Transverse colon (tissue), 4 donors: ENCODE results near the gene NOL3. TPM values are rescaled to one million over a fixed set of nuclear protein-coding genes. Genes with fewer than 3 reads are reported as not detected.

Source experiments
- DNase-seq: peaks from one replicate; pipeline ENCODE4 v3.0.0-alpha.2; 2019
- H3K27ac ChIP-seq, 4 donors: fragments of 200-600 bp; sonication (generic); 2 replicates each; pipeline ENCODE4 v1.5.1; 2016 to 2018; ENCODE audit warnings: inconsistent platforms in 4 of 4
- H3K27me3 ChIP-seq: fragments of 200-600 bp; sonication (generic); 2 replicates; pipeline ENCODE4 v1.5.1; 2017; ENCODE audit warnings: inconsistent platforms
- H3K36me3 ChIP-seq, 4 donors: fragments of 200-600 bp; sonication (generic); 2 replicates each; pipeline ENCODE4 v1.5.1; 2017 to 2019; ENCODE audit warnings: inconsistent platforms in 4 of 4
- H3K4me1 ChIP-seq, 4 donors: fragments of 200-600 bp; sonication (generic); 2 replicates each; pipeline ENCODE4 v1.5.1; 2017 to 2020; ENCODE audit warnings: inconsistent platforms in 4 of 4
- H3K4me3 ChIP-seq, 4 donors: fragments of 200-600 bp; sonication (generic); 1 replicate in 1 of 4; 2 replicates in 3 of 4; pipeline versions ENCODE4 v1.5.1 to v1.6.1; 2017 to 2019; ENCODE audit warnings: inconsistent platforms in 4 of 4
- H3K9me3 ChIP-seq, 2 donors: fragments of 200-600 bp; sonication (generic); 2 replicates each; pipeline ENCODE4 v1.5.1; 2017 to 2019; ENCODE audit warnings: inconsistent platforms in 2 of 2
- CTCF ChIP-seq, 5 experiments: fragments of 200-600 bp in 3 of 5; fragments of 450-650 bp in 2 of 5; sonication (generic) in 3 of 5; IDR thresholded peaks; 1 replicate in 2 of 5; 2 replicates in 3 of 5; pipeline ENCODE4 v1.5.1; 2016 to 2017; ENCODE audit warnings: antibody characterized with exemption in 5 of 5, inconsistent platforms in 3 of 5, mild to moderate bottlenecking in 2 of 5, moderate library complexity in 1 of 5
- EP300 ChIP-seq: sonication (generic); formaldehyde crosslinking; IDR thresholded peaks from one replicate; pipeline ENCODE4 v1.6.1; 2017; ENCODE audit warnings: antibody characterized with exemption, low read depth
- POLR2A ChIP-seq: fragments of 450-650 bp; IDR thresholded peaks from one replicate; pipeline ENCODE4 v1.6.1; 2016; ENCODE audit warnings: antibody characterized with exemption, mild to moderate bottlenecking, moderate library complexity
- POLR2AphosphoS5 ChIP-seq, 3 donors: sonication (generic); formaldehyde crosslinking; IDR thresholded peaks; one replicate each; pipeline ENCODE4 v1.6.1; 2016; ENCODE audit warnings: antibody characterized with exemption in 3 of 3
- WGBS, 2 donors: methylation state at CpG; one replicate each; pipeline ENCODE4 v1.1.5; 2018; ENCODE audit warnings: low coverage in 1 of 2; 5-methylcytosine and 5-hydroxymethylcytosine counted together
- in situ Hi-C, 4 donors: fragments of 200-750 bp; cut with MboI; loops; one replicate each; pipeline versions ENCODE4 v1.15.0 to v1.15.1; 2017; ENCODE audit warnings: low sequenced_read_pairs in 3 of 4, low pct_ligation_motif_present in 1 of 4, low pct_unique_long_range_greater_than_20kb in 1 of 4
- intact Hi-C: fragments of 100-400 bp; cut with DNase I; formaldehyde crosslinking; loops from one replicate; pipeline ENCODE4 v1.15.1; 2023; ENCODE audit warnings: low total_unique reads
- total RNA-seq, 4 donors: library from RNA; depleted of rRNA; stranded (reverse); fragments of >200 nt; gene quantifications; one replicate each; pipeline ENCODE4 v1.1.0, GENCODE V29; 2016

The NOL3 gene
- total RNA-seq, 4 donors from 2014 or later = 39.5 to 65.9 (median 41.2) TPM

- 99% methylated on average over 3 of the region's 3 CpGs; no CpG with 5 or more reads in 1 of the 2 donors for WGBS, 2 donors
- Histone ChIP-seq H3K4me3 (no peak overlapping the region), H3K36me3 (peaks cover 0 to 17% (median 7%) of the 10 kb centered on the region in 4 donors), H3K27ac (no peak overlapping the region), H3K9me3 (no peaks in the 10 kb centered on the region), H3K27me3 (no peaks in the 10 kb centered on the region), H3K4me1 (no peaks in the 10 kb centered on the region)
- DNase-seq = no peak
- in situ Hi-C loops (no loop called here), intact Hi-C loops (no loop called here)
- no peak for TF ChIP-seq CTCF (IDR thresholded peaks at IDR 0.05)
- TF ChIP-seq EP300 = no peak
- no peak for TF ChIP-seq POLR2A
- TF ChIP-seq POLR2AphosphoS5 (IDR thresholded peaks at IDR 0.05) = no peak
These were observed 40.9 kb upstream of the NOL3 start for GRCh38 chr16:67129422-67129821.

- TF ChIP-seq EP300 = no peak
- TF ChIP-seq POLR2AphosphoS5 (IDR thresholded peaks at IDR 0.05) = no peak
- no peak for TF ChIP-seq CTCF (IDR thresholded peaks at IDR 0.05)
- no peaks in the 10 kb centered on the region for H3K4me1 ChIP-seq
- H3K27me3 ChIP-seq = no peaks in the 10 kb centered on the region
- H3K27ac ChIP-seq = no peak overlapping the region
- WGBS, 2 donors = 68% methylated on average over 3 of the region's 3 CpGs; no CpG with 5 or more reads in 1 of the 2 donors
- H3K36me3 ChIP-seq = peaks cover 0 to 59% (median 27%) of the 10 kb centered on the region in 4 donors
- in situ Hi-C loops = no loop called here
- intact Hi-C loops = no loop called here
- no peaks in the 10 kb centered on the region for H3K9me3 ChIP-seq
- H3K4me3 ChIP-seq = no peak overlapping the region
- no peak for DNase-seq
These were observed 32.7 kb upstream of the NOL3 start for GRCh38 chr16:67137605-67138004.

GRCh38 chr16:67141391-67141790, 28.9 kb upstream of the NOL3 start:
- H3K4me3 ChIP-seq = no peak overlapping the region
- peaks cover 0 to 63% (median 20%) of the 10 kb centered on the region in 4 donors for H3K36me3 ChIP-seq
- H3K27me3 ChIP-seq = no peaks in the 10 kb centered on the region
- WGBS, 2 donors = 99% methylated on average over 13 of the region's 13 CpGs; no CpG with 5 or more reads in 1 of the 2 donors
- no peak for DNase-seq
- TF ChIP-seq POLR2AphosphoS5 (IDR thresholded peaks at IDR 0.05) (no peak), EP300 (no peak), CTCF (IDR thresholded peaks at IDR 0.05) (no peak), POLR2A (no peak)
- in situ Hi-C loops (no loop called here), intact Hi-C loops (no loop called here)
- no peaks in the 10 kb centered on the region for H3K4me1 ChIP-seq
- no peak overlapping the region for H3K27ac ChIP-seq
- no peaks in the 10 kb centered on the region for H3K9me3 ChIP-seq

GRCh38 chr16:67142342-67142741, 28.0 kb upstream of the NOL3 start:
- Histone ChIP-seq H3K27me3 (no peaks in the 10 kb centered on the region), H3K36me3 (peaks cover 0 to 65% (median 18%) of the 10 kb centered on the region in 4 donors), H3K9me3 (no peaks in the 10 kb centered on the region), H3K27ac (no peak overlapping the region), H3K4me1 (no peaks in the 10 kb centered on the region), H3K4me3 (no peak overlapping the region)
- 83% methylated on average over 5 of the region's 9 CpGs; no CpG with 5 or more reads in 1 of the 2 donors for WGBS, 2 donors
- in situ Hi-C loops (no loop called here), intact Hi-C loops (no loop called here)
- TF ChIP-seq CTCF (IDR thresholded peaks at IDR 0.05) = no peak
- DNase-seq = no peak
